Germinal center (tissue), 1 donor: Measurements from ENCODE around the gene KRT79.

Experiments used
- DNase-seq: peaks from one replicate; pipeline ENCODE4 v3.0.0; 2012; ENCODE audit warnings: mixed read lengths, low spot score

KRT79 gene

GRCh38 chr12:52771505-52771904 is 62.6 kb downstream of the KRT79 start:
- DNase-seq, result no peak
